Smooth muscle cell (in vitro differentiated cells): ENCODE measurements around the gene NOL12. TPM values are rescaled to one million over a fixed set of nuclear protein-coding genes. Genes with fewer than 3 reads are reported as not detected.

ENCODE experiments used
- DNase-seq: peaks from one replicate; lab custom pipeline; 2025; ENCODE audit not compliant: unreplicated experiment; lab: John Stamatoyannopoulos, UW
- H2AFZ ChIP-seq: fragments of 200-600 bp; sonication (generic); 2 replicates; pipeline ENCODE4 v1.6.0; 2016; ENCODE audit warnings: antibody characterized with exemption, low read depth, mild to moderate bottlenecking
- H3F3A ChIP-seq: fragments of 200-600 bp; sonication (generic); 2 replicates; pipeline ENCODE4 v1.6.0; 2017; ENCODE audit warnings: antibody characterized with exemption, low read depth
- H3K27ac ChIP-seq: fragments of 200-600 bp; sonication (generic); 2 replicates; pipeline ENCODE4 v1.5.1; 2016; ENCODE audit warnings: low read depth, mild to moderate bottlenecking
- H3K27me3 ChIP-seq: fragments of 200-600 bp; sonication (generic); 2 replicates; pipeline ENCODE4 v1.6.1; 2016; ENCODE audit warnings: low read depth, mild to moderate bottlenecking
- H3K36me3 ChIP-seq: fragments of 200-600 bp; sonication (generic); 2 replicates; pipeline ENCODE4 v1.5.1; 2016; ENCODE audit warnings: low read depth
- H3K4me1 ChIP-seq: fragments of 200-600 bp; sonication (generic); 2 replicates; pipeline ENCODE4 v1.5.1; 2016; ENCODE audit warnings: low read depth
- H3K4me2 ChIP-seq: fragments of 200-600 bp; sonication (generic); 2 replicates; pipeline ENCODE4 v1.6.0; 2016; ENCODE audit warnings: mild to moderate bottlenecking
- H3K4me3 ChIP-seq: fragments of 200-600 bp; sonication (generic); 2 replicates; pipeline ENCODE4 v1.5.1; 2016; ENCODE audit warnings: mild to moderate bottlenecking
- H3K79me2 ChIP-seq: fragments of 200-600 bp; sonication (generic); 2 replicates; pipeline ENCODE4 v1.6.0; 2016; ENCODE audit warnings: low read depth, mild to moderate bottlenecking
- H3K9ac ChIP-seq: fragments of 200-600 bp; sonication (generic); 2 replicates; pipeline ENCODE4 v1.6.0; 2016; ENCODE audit warnings: low read depth
- H3K9me3 ChIP-seq: fragments of 200-600 bp; sonication (generic); replicated peaks from 2 replicates; pipeline ENCODE4 v1.5.1; 2016; ENCODE audit warnings: low read depth
- H4K20me1 ChIP-seq: fragments of 200-600 bp; sonication (generic); 2 replicates; pipeline ENCODE4 v1.6.0; 2016; ENCODE audit warnings: low read depth
- CTCF ChIP-seq: fragments of 200-600 bp; sonication (generic); IDR thresholded peaks from 2 replicates; pipeline ENCODE4 v1.5.1; 2017; ENCODE audit warnings: borderline replicate concordance, mild to moderate bottlenecking, antibody characterized with exemption; ENCODE audit not compliant: insufficient read depth, poor library complexity, severe bottlenecking
- WGBS: methylation state at CpG from one replicate; pipeline ENCODE4 v1.1.7; 2016; ENCODE audit warnings: low lambda C conversion rate; 5-methylcytosine and 5-hydroxymethylcytosine counted together
- polyA plus RNA-seq: library from polyadenylated mRNA; unstranded; fragments of >200 nt; fragmentation: Nextera tagmentation; extraction: Ambion mirVana; gene quantifications from 2 replicates; pipeline ENCODE4 v1.2.1, GENCODE V29; 2016
- total RNA-seq: library from RNA; depleted of rRNA; stranded (reverse); fragments of >200 nt; gene quantifications from 2 replicates; pipeline ENCODE4 v1.2.3, GENCODE V29; 2014

The NOL12 gene
- total and polyA plus RNA-seq, 2 experiments from 2014 or later: 13.2 to 31.0 TPM

- H4K20me1 ChIP-seq: peaks cover 15% of the 10 kb centered on the region
- H3K79me2 ChIP-seq: no peaks in the 10 kb centered on the region
- no peaks in the 10 kb centered on the region for H3K9me3 ChIP-seq
- H3K4me1 ChIP-seq: no peaks in the 10 kb centered on the region
- H2AFZ ChIP-seq: no peak overlapping the region
- no peak overlapping the region for H3K4me2 ChIP-seq
- no peaks in the 10 kb centered on the region for H3F3A ChIP-seq
- no peak overlapping the region for H3K9ac ChIP-seq
- DNase-seq: no peak
- WGBS: 81% methylated on average over 7 of the region's 7 CpGs
- no peaks in the 10 kb centered on the region for H3K27me3 ChIP-seq
- no peak overlapping the region for H3K4me3 ChIP-seq
- no peak for TF ChIP-seq CTCF
- no peak overlapping the region for H3K27ac ChIP-seq
- no peaks in the 10 kb centered on the region for H3K36me3 ChIP-seq
Measured at GRCh38 chr22:37703906-37704305, 17.8 kb downstream of the NOL12 start.

GRCh38 chr22:37704645-37705044 is 18.5 kb downstream of the NOL12 start:
- Histone ChIP-seq H3K9me3 (no peaks in the 10 kb centered on the region), H2AFZ (no peak overlapping the region), H3K4me3 (no peak overlapping the region), H3K27me3 (no peaks in the 10 kb centered on the region), H3K36me3 (no peaks in the 10 kb centered on the region), H3K4me2 (no peak overlapping the region), H4K20me1 (peaks cover 15% of the 10 kb centered on the region), H3K27ac (no peak overlapping the region), H3F3A (no peaks in the 10 kb centered on the region), H3K9ac (no peak overlapping the region), H3K79me2 (no peaks in the 10 kb centered on the region), H3K4me1 (no peaks in the 10 kb centered on the region)
- no peak for TF ChIP-seq CTCF
- 98% methylated on average over 3 of the region's 3 CpGs for WGBS
- DNase-seq: no peak

- no peaks in the 10 kb centered on the region for H3F3A ChIP-seq
- H3K9ac ChIP-seq: no peak overlapping the region
- no peak overlapping the region for H3K4me2 ChIP-seq
- no peaks in the 10 kb centered on the region for H3K36me3 ChIP-seq
- peaks cover 15% of the 10 kb centered on the region for H4K20me1 ChIP-seq
- H3K79me2 ChIP-seq: no peaks in the 10 kb centered on the region
- H2AFZ ChIP-seq: no peak overlapping the region
- no peak for TF ChIP-seq CTCF
- no peak overlapping the region for H3K27ac ChIP-seq
- WGBS: 98% methylated on average over 3 of the region's 3 CpGs
- DNase-seq: no peak
- H3K27me3 ChIP-seq: no peaks in the 10 kb centered on the region
- no peak overlapping the region for H3K4me3 ChIP-seq
- H3K4me1 ChIP-seq: no peaks in the 10 kb centered on the region
- H3K9me3 ChIP-seq: no peaks in the 10 kb centered on the region
Measured at GRCh38 chr22:37705205-37705604, 19.1 kb downstream of the NOL12 start.

GRCh38 chr22:37708580-37709444 is 22.7 kb downstream of the NOL12 start:
- Histone ChIP-seq H3K4me3 (no peak overlapping the region), H3K36me3 (no peaks in the 10 kb centered on the region), H4K20me1 (peaks cover 8% of the 10 kb centered on the region), H3K79me2 (no peaks in the 10 kb centered on the region), H3K4me2 (no peak overlapping the region), H3K4me1 (no peaks in the 10 kb centered on the region), H3K27me3 (no peaks in the 10 kb centered on the region), H3K9ac (no peak overlapping the region), H3F3A (no peaks in the 10 kb centered on the region), H2AFZ (no peak overlapping the region), H3K27ac (no peak overlapping the region), H3K9me3 (no peaks in the 10 kb centered on the region)
- no peak for DNase-seq
- 96% methylated on average over 18 of the region's 25 CpGs for WGBS
- TF ChIP-seq CTCF: no peak
